Left ventricle myocardium inferior (tissue), 1 donor: ENCODE results near the gene ACACB. TPM values are rescaled to one million over a fixed set of nuclear protein-coding genes. Genes with fewer than 3 reads are reported as not detected.
A peak's percentile ranks its signal among the peaks of the same experiment; 100 is the strongest.

ENCODE experiments used
- DNase-seq: peaks from one replicate; pipeline ENCODE4 v3.0.0-alpha.2; 2020
- H3K27ac ChIP-seq: fragments of 200-600 bp; replicated peaks from 2 replicates; pipeline ENCODE4 v1.8.0; 2021
- H3K27me3 ChIP-seq: fragments of 200-600 bp; 2 replicates; pipeline ENCODE4 v1.8.0; 2021; ENCODE audit warnings: low read depth
- H3K36me3 ChIP-seq: fragments of 200-600 bp; 2 replicates; pipeline ENCODE4 v1.8.0; 2021
- H3K4me1 ChIP-seq: fragments of 200-600 bp; 2 replicates; pipeline ENCODE4 v1.8.0; 2021
- H3K4me3 ChIP-seq: fragments of 200-600 bp; 2 replicates; pipeline ENCODE4 v1.8.0; 2021; ENCODE audit warnings: mild to moderate bottlenecking, moderate library complexity
- H3K9me3 ChIP-seq: fragments of 200-600 bp; replicated peaks from 2 replicates; pipeline ENCODE4 v1.8.0; 2021
- CTCF ChIP-seq: fragments of 200-600 bp; IDR thresholded peaks from 2 replicates; pipeline ENCODE4 v1.8.0; 2021; ENCODE audit warnings: antibody characterized with exemption, mild to moderate bottlenecking, borderline replicate concordance
- intact Hi-C: fragments of 100-400 bp; cut with micrococcal nuclease; formaldehyde crosslinking; loops from one replicate; pipeline ENCODE4 v1.11.0; 2022
- total RNA-seq: library from RNA; stranded (reverse); fragmentation: NEBNext Ultra II Directional; extraction: Animal tissue kit (Norgen Biotek cat#: 25700); gene quantifications from one replicate; pipeline ENCODE4 v1.2.1, GENCODE V29; 2021
- donor health status: DM: no; HTN: yes; CAD: no; lungs with severe emphysema.

The ACACB gene
- total RNA-seq, 1 donor from 2014 or later, result 123 TPM

GRCh38 chr12:109085590-109085989, 30.8 kb upstream of the ACACB start:
- Histone ChIP-seq H3K27me3 (no peaks in the 10 kb centered on the region), H3K27ac (no peak overlapping the region), H3K4me3 (no peak overlapping the region), H3K36me3 (peaks cover 91% of the 10 kb centered on the region), H3K4me1 (peaks cover 15% of the 10 kb centered on the region), H3K9me3 (no peaks in the 10 kb centered on the region)
- DNase-seq, result no peak
- TF ChIP-seq CTCF, result no peak
- intact Hi-C loops, result no loop called here

GRCh38 chr12:109087250-109087649, 29.1 kb upstream of the ACACB start:
- intact Hi-C loops, result no loop called here
- Histone ChIP-seq H3K27me3 (no peaks in the 10 kb centered on the region), H3K9me3 (no peaks in the 10 kb centered on the region), H3K36me3 (peaks cover 81% of the 10 kb centered on the region), H3K4me3 (no peak overlapping the region), H3K4me1 (peaks cover 22% of the 10 kb centered on the region), H3K27ac (peak overlapping the region; percentile 7)
- TF ChIP-seq CTCF, result no peak
- no peak for DNase-seq

- no peak overlapping the region for H3K4me3 ChIP-seq
- no peaks in the 10 kb centered on the region for H3K9me3 ChIP-seq
- intact Hi-C loops, result no loop called here
- TF ChIP-seq CTCF, result no peak
- no peak overlapping the region for H3K27ac ChIP-seq
- peaks cover 66% of the 10 kb centered on the region for H3K36me3 ChIP-seq
- peaks cover 35% of the 10 kb centered on the region for H3K4me1 ChIP-seq
- H3K27me3 ChIP-seq, result no peaks in the 10 kb centered on the region
- DNase-seq, result no peak
Observed at GRCh38 chr12:109088818-109089217, 27.6 kb upstream of the ACACB start.

GRCh38 chr12:109089683-109090082, 26.7 kb upstream of the ACACB start:
- H3K36me3 ChIP-seq, result peaks cover 57% of the 10 kb centered on the region
- no peak overlapping the region for H3K4me3 ChIP-seq

GRCh38 chr12:109092497-109093021, 23.8 kb upstream of the ACACB start:
- peaks cover 30% of the 10 kb centered on the region for H3K36me3 ChIP-seq
- H3K27me3 ChIP-seq, result no peaks in the 10 kb centered on the region
- peaks cover 32% of the 10 kb centered on the region for H3K4me1 ChIP-seq
- no peaks in the 10 kb centered on the region for H3K9me3 ChIP-seq
- peak overlapping the region; percentile 73 for H3K4me3 ChIP-seq
- peak overlapping the region; percentile 78 for H3K27ac ChIP-seq
- no peak for TF ChIP-seq CTCF
- intact Hi-C loops, result no loop called here
- no peak for DNase-seq

More at GRCh38 chr12:109089683-109090082, 26.7 kb upstream of the ACACB start:
- Histone ChIP-seq H3K4me1 (peaks cover 36% of the 10 kb centered on the region), H3K9me3 (no peaks in the 10 kb centered on the region), H3K27ac (no peak overlapping the region), H3K27me3 (no peaks in the 10 kb centered on the region)
- no peak for TF ChIP-seq CTCF
- DNase-seq, result no peak
- intact Hi-C loops, result no loop called here
